HG03439 (cell line): Measurements from ENCODE around the gene RIN3.
A peak's percentile ranks its signal among the peaks of the same experiment; 100 is the strongest.

Experiments
- ATAC-seq: cut with Tn5 transposase; IDR thresholded peaks from one replicate; pipeline ENCODE4 v1.9.1; 2021; ENCODE audit warnings: mild to moderate bottlenecking, moderate library complexity; ENCODE audit not compliant: unreplicated experiment

RIN3 gene

GRCh38 chr14:92575061-92575747, 61.6 kb downstream of the RIN3 start:
- no peak for ATAC-seq

DNA sequence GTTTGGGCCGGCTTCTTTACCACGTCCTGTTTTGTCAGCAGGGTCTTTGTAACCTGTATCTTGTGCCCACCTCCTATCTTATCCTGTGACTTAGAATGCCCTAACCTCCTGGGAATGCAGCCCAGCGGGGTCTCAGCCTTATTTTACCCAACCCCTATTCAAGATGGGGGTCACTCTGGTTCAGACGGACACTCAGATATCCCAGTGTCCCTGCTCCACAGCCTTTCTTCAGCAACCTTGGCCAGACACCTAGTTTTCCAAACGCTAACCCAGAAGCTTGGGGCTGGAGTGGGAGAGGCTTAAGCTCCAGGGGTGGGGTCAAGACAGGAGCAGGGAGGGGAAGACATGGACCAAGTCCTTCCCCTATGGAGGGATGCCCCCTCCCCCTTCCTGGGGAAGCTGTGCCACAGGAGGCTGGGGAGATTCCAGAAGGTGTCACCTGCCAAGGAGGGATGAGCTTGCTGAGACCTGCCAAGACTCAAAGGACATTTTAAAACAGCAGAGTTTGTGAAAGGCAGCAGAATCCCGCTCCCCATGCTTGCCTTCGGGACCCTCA, 62.2 kb downstream of the RIN3 start:
- ATAC-seq, result no peak

GRCh38 chr14:92577321-92577742, 63.8 kb downstream of the RIN3 start:
- ATAC-seq, result peak; percentile 65

DNA sequence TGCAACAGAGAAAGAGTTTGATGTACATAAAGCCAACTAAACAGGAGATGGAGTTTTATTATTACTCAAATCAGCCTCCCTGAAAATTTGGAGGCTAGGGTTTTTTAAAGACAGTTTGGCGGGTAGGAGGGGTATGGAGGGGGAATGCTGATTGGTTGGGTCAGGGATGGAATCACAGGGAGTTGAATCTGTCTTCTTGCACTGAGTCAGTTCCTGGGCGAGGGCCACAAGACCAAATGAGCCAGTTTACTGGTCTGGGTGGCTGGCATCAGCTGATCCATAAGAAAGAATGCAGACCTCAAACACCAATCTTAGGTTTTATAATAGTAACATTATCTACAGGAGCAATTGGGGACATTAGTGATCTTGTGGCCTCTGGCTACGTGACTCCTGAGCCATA, 64.9 kb downstream of the RIN3 start:
- no peak for ATAC-seq

GRCh38 chr14:92579244-92579936, 65.8 kb downstream of the RIN3 start:
- no peak for ATAC-seq

GRCh38 chr14:92581206-92581605, 67.6 kb downstream of the RIN3 start:
- no peak for ATAC-seq

- peak; percentile 33 for ATAC-seq
Observed at GRCh38 chr14:92581966-92582566, 68.5 kb downstream of the RIN3 start.

DNA sequence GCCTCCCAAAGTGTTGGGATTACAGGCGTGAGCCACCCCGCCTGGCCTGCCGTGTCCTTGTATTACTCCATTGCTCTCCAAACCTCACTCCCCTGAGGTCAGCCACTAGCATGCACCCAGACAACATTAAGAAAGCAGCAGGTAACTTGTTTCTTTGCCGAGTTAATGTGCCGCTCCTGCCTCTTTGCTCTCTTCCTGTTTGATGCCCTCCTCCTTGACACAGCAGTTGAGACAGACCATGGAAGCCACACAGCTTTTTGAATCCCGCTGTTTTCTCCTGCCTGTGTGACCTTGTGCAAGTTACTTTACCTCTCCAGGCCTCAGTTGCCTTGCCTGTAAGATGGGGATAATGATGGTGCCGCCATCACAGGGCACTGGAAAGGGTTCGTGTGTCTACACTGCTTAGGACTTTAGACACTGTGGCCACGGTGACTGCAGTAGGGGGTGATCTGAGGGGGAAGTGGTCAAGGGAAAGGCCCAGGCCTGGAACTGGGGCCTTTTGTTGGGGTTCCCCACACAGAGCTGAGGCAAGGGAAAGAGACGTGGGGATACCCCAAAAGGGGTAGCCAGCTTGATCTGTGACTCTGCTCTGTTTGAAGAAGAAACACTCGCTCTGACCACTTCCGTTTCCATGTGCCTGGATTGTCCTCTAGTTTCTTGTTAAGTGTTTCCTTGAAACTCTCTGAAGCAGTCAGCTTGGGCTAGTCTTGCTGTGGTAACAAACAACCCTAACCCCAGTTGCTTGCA, 69.3 kb downstream of the RIN3 start:
- peak; percentile 48 for ATAC-seq

DNA sequence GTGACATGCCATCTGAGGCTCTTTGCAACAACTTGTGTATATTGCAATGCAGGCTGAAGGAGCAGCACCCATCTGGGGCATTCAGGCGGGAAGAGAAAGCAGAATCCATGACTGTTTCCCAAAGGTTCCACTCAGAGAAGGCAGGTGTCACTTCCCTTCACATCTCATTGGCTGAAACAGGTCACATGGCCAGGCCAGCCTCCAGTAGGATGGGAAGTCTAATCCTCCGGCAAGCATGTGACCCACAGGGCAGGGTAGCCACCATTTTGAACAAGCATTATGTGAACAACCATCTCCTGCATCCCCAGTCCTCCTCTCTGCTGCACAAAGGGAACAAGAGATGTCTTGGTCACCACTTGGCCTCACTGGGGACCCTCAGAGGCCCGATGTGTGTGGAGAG, 70.6 kb downstream of the RIN3 start:
- ATAC-seq, result no peak

GRCh38 chr14:92584816-92585215, 71.2 kb downstream of the RIN3 start:
- no peak for ATAC-seq

GRCh38 chr14:92585981-92586937, 72.7 kb downstream of the RIN3 start:
- no peak for ATAC-seq

GRCh38 chr14:92586963-92587699, 73.5 kb downstream of the RIN3 start:
- ATAC-seq, result no peak

DNA sequence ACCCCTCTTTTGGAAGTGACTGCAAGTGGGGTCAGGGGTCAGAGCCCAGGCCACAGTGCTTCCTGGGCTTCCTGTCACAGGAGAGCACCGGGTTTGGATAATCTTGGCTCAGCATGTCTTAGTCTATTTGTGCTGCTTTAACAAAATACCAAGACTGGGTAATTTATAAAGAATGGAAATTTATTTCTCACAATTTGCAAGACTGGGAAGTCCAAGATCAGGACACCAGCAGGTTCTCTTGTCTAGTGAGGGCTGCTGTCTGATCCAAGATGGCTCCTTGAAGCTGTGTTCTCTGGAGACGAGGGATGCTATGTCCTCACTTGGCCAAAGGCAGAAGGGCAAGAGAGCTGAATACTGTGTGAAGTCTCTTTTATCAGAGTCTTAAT, 74.1 kb downstream of the RIN3 start:
- no peak for ATAC-seq

GRCh38 chr14:92589213-92589852, 75.8 kb downstream of the RIN3 start:
- ATAC-seq, result no peak

DNA sequence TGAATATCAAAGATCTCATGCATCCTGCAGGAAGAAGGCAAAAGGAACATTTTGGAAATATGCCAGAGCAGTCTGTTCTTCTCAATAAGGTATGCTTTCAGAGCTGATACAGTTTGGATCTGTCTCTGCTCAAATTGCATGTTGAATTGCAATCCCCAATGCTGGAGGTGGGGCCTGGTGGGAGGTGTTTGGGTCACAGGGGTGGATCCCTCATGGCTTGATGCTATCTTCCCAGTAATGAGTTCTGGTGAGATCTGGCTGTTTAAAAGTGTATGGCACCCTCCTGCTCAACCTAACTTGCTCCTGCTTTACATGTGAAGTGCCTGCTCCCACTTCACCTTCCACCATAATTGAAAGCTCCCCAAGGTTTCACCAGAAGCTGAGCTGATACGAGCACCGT, 76.6 kb downstream of the RIN3 start:
- no peak for ATAC-seq

DNA sequence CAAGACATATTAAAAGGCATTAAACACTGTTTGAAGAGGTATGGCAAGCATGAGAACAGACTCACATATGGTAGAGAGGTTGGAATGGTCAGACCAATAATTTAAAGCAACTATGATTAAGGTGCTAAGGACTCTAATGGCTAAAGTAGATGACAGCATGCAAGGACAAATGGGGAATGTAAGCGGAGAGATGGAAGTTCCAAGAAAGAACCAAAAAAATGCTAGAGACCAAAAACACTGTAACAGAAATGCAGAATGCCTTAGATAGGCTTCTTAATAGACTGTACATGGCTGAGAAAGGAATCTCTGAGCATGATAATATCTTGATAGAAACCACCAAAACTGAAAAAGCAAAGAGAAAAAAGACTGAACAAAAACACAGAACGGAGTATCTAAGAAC, 77.4 kb downstream of the RIN3 start:
- ATAC-seq, result no peak

GRCh38 chr14:92591346-92591745, 77.8 kb downstream of the RIN3 start:
- no peak for ATAC-seq

DNA sequence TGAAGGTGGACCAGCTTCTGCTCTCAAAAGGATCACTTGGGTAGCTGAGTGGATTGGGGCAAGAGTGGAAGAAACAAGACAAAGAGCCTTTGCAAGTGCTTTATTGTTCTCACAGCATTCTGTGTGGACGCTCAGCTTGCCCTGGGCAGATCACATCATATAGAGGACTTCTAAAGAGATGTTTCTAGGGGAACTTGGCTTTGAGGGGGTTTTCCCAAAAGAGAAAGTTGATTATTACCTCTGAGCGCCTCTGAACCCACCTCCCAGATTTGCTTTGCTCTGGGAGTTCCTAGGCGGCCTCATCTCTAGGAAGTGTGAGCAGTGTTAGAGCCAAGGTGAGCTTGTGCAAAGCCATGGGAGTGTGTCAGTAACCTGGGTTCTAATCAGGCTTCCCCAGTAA, 81.7 kb downstream of the RIN3 start:
- ATAC-seq, result no peak

- ATAC-seq, result no peak
Observed at GRCh38 chr14:92596331-92596907, 82.8 kb downstream of the RIN3 start.
